IPS-NIHi11 (cell line): ENCODE results near the gene MCUB.
"Not testable (repeated sequence)": the region's sequence is repeated elsewhere in the genome, so short reads cannot be mapped to it uniquely, and the experiment has no call there.

Source experiments
- DNase-seq: peaks from one replicate; pipeline ENCODE4 v3.0.0; 2012; ENCODE audit warnings: mixed read lengths, low spot score

The MCUB gene, protein sequence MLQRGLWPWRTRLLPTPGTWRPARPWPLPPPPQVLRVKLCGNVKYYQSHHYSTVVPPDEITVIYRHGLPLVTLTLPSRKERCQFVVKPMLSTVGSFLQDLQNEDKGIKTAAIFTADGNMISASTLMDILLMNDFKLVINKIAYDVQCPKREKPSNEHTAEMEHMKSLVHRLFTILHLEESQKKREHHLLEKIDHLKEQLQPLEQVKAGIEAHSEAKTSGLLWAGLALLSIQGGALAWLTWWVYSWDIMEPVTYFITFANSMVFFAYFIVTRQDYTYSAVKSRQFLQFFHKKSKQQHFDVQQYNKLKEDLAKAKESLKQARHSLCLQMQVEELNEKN

GRCh38 chr4:109559983-109560686 is at the start of gene MCUB:
Gene MCUB, plus strand, starts transcription at chr4:109560246. Its CDS starts 92 bp downstream, at chr4:109560338.
- peak; percentile 91 for DNase-seq

GRCh38 chr4:109510687-109511086 is 49.4 kb upstream of the MCUB start:
- DNase-seq = no peak

- no peak for DNase-seq
Observed at GRCh38 chr4:109511414-109511813, 48.6 kb upstream of the MCUB start.

DNA sequence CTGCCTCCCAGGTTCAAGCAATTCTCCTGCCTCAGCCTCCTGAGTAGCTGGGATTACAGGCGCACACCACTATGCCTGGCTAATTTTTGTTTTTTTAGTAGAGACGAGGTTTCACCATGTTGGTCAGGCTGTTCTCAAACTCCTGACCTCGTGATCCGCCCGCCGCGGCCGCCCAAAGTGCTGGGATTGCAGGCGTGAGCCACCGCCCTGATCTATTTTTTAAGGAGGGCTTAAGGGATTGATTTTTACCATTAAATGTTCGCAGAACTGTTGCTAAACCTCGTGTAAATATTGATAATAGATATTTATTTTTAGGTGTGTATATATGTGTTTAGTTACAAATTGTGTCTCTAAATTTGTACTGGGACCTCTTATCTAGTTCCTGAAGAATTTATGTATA is 46.7 kb upstream of the MCUB start:
- DNase-seq = not testable (repeated sequence)

- DNase-seq = no peak
Observed at GRCh38 chr4:109532182-109532581, 27.9 kb upstream of the MCUB start.

DNA sequence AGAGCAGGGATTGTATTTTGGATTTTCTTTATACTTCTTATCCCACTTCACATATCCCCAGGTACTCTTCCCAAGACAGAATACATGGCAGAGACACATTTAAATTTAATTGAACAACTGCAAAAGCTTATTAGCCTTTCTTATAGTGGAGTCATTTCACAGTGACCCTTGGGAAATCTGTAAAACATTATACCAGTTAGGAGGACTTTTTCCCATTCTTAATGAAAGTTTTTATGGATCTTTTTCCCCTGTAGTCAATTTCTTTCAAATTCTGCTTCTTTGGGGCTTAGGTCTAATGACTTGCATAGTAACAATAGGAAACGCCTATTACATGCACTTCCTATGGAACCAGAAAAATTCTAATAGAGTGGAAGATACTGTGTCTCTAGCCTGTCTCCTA is 14.6 kb upstream of the MCUB start:
- DNase-seq = no peak

DNA sequence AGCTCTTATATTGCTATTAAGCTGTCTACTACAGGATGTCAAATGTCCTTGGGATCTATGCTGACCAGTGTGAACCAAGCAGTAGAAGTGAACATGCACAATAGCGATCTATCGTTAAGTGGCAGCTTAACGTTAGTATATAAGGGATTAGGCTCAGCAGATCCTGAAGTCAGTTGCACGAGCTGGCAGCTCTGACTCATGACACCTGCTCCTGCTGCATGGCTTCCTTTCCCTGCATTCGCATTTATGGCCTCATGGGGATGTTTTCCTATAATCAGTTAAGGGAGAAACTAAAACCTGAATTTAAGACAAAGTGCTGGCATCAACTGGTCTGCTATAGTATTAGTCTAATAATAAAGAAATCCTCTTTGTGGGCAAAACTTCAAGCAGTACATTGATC is 12.7 kb upstream of the MCUB start:
- DNase-seq = no peak

DNA sequence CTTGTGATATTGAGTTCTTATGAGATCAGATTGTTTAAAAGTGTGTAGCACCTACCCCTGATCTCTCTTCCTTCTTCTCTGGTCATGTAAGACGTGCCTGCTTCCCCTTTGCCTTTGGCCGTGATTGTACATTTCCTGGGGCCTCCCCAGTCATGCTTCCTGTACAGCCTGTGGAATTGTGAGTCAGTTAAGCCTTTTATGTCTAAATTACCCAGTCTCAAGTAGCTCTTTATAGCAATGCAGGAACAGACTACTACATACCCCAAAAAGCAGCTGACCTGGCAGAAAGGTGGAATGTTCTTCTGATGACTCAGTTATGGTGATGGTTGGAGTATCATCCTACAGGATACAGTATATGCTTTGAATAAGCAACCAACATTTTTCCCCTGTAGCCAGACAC is 11.4 kb upstream of the MCUB start:
- DNase-seq = no peak

DNA sequence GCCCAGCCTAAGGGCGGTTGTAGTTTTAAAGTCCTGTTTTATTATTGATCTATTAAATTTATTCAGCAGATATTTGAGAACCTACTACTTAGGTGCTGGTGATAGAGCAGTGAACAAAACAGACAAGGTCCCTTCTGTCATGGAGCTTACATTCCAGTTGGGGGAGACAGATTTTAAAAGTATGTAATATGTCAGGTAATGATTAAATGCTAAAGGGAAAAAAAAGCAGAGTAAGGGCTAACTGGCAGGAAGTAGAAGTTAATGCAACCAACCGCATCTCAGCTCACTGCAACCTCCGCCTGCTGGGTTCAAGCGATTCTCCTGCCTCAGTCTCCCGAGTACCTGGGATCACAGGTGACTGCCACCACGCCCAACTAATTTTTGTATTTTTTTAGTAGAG is 7.8 kb upstream of the MCUB start:
- no peak for DNase-seq

GRCh38 chr4:109553130-109553529 is 6.9 kb upstream of the MCUB start:
- no peak for DNase-seq

DNA sequence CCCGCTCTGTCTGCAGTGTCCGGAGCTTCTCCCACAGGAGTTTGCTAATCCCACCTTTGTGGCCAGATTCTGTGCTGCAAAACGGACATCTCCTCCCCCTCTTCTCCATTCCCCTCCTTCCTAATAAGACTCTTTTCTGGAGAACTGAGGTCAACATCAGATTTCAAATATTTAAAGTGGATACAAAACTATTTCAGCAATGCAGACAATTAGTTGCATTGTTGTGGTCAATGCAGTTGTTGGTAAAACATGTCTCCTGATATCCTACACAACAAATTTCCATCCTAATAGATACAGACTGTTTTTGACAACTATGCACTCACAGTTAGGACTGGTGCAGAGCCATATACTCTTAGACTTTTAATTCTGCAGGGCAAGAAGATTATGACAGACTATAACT is 5.1 kb upstream of the MCUB start:
- no peak for DNase-seq

GRCh38 chr4:109557433-109557832 is 2.6 kb upstream of the MCUB start:
- DNase-seq = no peak

GRCh38 chr4:109558095-109558494 is 2.0 kb upstream of the MCUB start:
- DNase-seq = not testable (repeated sequence)

GRCh38 chr4:109559625-109559982 is 442 bp upstream of the MCUB start:
- peak; percentile 68 for DNase-seq

DNA sequence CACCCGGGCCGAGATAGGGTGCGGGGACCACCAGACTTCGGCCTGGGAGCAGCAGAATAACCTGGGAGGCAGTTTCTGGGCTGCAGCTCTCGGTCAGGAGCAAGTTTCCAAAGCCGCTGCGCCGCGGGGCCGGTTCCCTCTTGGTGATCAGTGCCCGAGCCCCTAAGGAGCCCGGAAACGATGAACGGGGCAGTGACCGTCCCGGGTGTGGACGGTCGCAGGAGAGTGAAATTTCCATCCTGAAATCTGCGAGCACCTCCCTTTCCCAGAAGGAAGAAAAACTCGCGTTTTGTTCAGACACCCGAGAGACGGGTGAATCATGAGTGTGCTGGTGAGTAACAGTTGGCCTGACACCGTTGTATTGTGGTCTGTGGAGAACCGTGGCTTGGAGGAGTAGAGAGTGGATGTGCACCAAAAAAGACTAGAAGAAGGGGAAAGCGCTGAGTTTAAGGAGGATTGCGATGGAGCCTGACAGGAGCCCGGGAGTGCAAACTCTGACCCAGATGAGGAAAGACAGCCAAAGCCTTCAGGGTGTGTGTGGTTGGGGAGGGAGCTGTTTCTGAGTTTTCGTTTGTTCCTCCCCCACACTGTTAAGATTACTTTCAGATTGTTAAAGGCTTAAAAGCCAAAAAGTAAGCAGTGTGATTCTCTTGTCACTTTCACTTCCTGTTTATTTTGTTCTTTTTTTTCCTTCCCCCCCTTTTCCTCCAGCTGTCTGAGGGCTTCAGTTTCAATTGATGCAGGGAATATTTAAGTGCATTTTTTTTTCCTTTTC is 828 bp downstream of the MCUB start:
- DNase-seq = peak; percentile 42

- DNase-seq = no peak
Observed at GRCh38 chr4:109562457-109563239, 2.6 kb downstream of the MCUB start.

- no peak for DNase-seq
Observed at GRCh38 chr4:109571494-109571893, 11.4 kb downstream of the MCUB start.

DNA sequence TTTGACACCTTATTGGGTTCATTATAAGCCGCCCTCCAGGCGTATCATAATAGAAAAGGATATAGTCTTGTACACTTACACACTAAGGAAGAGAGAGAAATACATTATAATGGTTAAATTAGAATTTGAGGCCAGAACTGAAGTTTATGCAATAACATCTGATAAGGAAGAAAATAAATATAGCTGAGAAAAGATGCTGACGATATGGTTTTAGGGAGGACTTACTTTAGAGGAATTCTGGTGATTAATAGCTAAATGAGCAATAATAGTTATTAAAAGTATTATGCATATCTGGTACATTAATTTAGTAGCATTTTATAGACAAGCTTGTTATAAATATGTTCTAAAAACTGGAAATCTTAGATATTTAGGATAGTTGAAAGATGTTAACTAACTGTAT is 12.1 kb downstream of the MCUB start:
- no peak for DNase-seq

GRCh38 chr4:109574443-109574850 is 14.4 kb downstream of the MCUB start:
- peak; percentile 24 for DNase-seq

- DNase-seq = no peak
Observed at GRCh38 chr4:109574931-109575804, 15.1 kb downstream of the MCUB start.

DNA sequence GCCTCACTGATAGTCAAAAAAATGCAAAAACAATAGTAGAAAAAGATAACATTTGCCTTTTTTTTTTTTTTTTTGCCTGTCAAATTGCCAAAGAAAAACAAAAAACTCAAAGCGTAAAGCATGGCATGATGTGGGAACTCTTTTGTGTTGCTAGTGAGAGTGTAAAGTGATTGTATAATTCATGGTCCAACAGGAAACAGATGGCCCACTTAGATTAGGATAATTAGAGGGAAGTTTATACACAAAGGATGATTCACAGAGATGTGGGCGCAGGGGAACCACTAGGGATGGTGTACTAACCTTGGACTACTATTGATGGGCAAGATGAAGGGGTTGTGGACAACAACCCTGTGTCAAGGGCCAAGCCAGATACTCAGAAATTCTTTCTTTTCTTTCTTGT is 16.4 kb downstream of the MCUB start:
- no peak for DNase-seq
